ENCODE measurements around the gene MPHOSPH9.

DNA sequence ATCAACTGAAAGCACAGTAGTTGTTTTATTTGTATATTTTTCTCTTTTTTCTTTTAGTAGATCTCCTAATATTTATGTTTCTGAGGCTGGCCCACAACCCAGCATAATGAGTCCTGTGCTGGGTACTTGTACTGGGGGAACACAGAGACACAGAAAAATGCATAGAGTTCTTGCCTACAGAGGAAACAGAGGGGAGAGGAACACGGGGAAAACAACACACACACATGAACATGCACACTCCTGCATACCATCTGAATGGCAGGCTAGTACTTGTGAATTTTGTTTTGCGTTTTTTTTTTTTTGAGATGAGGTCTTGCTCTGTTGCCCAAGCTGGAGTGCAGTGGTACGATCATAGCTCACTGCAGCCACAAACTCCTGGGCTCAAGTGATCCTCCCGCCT, 103.3 kb downstream of the MPHOSPH9 start:
- no peak for TF ChIP-seq SIN3A (IDR thresholded peaks at IDR 0.05; ENCODE audit: borderline replicate concordance, insufficient read depth, low read length)
- TF ChIP-seq, protein P1, sequence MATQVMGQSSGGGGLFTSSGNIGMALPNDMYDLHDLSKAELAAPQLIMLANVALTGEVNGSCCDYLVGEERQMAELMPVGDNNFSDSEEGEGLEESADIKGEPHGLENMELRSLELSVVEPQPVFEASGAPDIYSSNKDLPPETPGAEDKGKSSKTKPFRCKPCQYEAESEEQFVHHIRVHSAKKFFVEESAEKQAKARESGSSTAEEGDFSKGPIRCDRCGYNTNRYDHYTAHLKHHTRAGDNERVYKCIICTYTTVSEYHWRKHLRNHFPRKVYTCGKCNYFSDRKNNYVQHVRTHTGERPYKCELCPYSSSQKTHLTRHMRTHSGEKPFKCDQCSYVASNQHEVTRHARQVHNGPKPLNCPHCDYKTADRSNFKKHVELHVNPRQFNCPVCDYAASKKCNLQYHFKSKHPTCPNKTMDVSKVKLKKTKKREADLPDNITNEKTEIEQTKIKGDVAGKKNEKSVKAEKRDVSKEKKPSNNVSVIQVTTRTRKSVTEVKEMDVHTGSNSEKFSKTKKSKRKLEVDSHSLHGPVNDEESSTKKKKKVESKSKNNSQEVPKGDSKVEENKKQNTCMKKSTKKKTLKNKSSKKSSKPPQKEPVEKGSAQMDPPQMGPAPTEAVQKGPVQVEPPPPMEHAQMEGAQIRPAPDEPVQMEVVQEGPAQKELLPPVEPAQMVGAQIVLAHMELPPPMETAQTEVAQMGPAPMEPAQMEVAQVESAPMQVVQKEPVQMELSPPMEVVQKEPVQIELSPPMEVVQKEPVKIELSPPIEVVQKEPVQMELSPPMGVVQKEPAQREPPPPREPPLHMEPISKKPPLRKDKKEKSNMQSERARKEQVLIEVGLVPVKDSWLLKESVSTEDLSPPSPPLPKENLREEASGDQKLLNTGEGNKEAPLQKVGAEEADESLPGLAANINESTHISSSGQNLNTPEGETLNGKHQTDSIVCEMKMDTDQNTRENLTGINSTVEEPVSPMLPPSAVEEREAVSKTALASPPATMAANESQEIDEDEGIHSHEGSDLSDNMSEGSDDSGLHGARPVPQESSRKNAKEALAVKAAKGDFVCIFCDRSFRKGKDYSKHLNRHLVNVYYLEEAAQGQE (IDR thresholded peaks at IDR 0.05; ENCODE audit: insufficient read depth in 1 of 2, low read depth in 2 of 2, low read length in 2 of 2), result no peak
- no peak for TF ChIP-seq POLR2AphosphoS5 (IDR thresholded peaks at IDR 0.05; ENCODE audit: low read depth, low read length)

Data from PFSK-1 (cell line).